SK-N-SH (cell line): ENCODE data around the gene SLC24A1. TPM values are rescaled to one million over a fixed set of nuclear protein-coding genes. Genes with fewer than 3 reads are reported as not detected.

ENCODE experiments used
- CTCF ChIA-PET: fragments of 300-600, 350-600 bp; formaldehyde crosslinking; extraction: SDS; loops from one replicate; lab custom pipeline; 2021; lab: Yijun Ruan, JAX
- POLR2A ChIA-PET: fragments of 350-600 bp; sonication (Branson Sonifier 250); formaldehyde crosslinking; extraction: SDS; loops from one replicate; lab custom pipeline; 2020; ENCODE audit warnings: antibody characterized with exemption, inconsistent platforms; lab: Yijun Ruan, JAX
- DNase-seq: peaks from one replicate; pipeline ENCODE4 v3.0.0; 2012
- H2AFZ ChIP-seq: fragments of 200-600 bp; sonication (generic); 2 replicates; pipeline ENCODE4 v1.8.1; 2016; ENCODE audit warnings: antibody characterized with exemption, mild to moderate bottlenecking, low read depth
- H3F3A ChIP-seq: fragments of 200-600 bp; sonication (generic); replicated peaks from 2 replicates; pipeline ENCODE3; 2016; ENCODE audit warnings: antibody characterized with exemption, mild to moderate bottlenecking; ENCODE audit not compliant: insufficient read depth
- H3K27ac ChIP-seq, 2 experiments: fragments of 200-500 bp in 1 of 2; fragments of 200-600 bp in 1 of 2; sonication (Bioruptor generic) in 1 of 2; sonication (generic), shearing (Covaris generic) in 1 of 2; 2 replicates each; pipeline versions ENCODE4 v1.5.1 to v1.6.1; 2014 to 2016; ENCODE audit warnings: low read depth in 2 of 2, inconsistent platforms in 1 of 2, low read length in 1 of 2, mild to moderate bottlenecking in 1 of 2, mixed read lengths in 1 of 2
- H3K27me3 ChIP-seq: fragments of 200-600 bp; sonication (generic), shearing (Covaris generic); 2 replicates; pipeline ENCODE4 v1.6.1; 2016; ENCODE audit warnings: mixed run types; ENCODE audit not compliant: insufficient read depth
- H3K36me3 ChIP-seq, 2 experiments: fragments of 200-500 bp in 1 of 2; fragments of 200-600 bp in 1 of 2; sonication (Bioruptor generic) in 1 of 2; sonication (generic) in 1 of 2; replicated peaks in 1 of 2; 2 replicates each; pipeline versions ENCODE3 to v1.5.1; 2014 to 2016; ENCODE audit warnings: low read length in 1 of 2, mild to moderate bottlenecking in 1 of 2; ENCODE audit not compliant: insufficient read depth in 2 of 2, control insufficient read depth in 1 of 2
- H3K4me1 ChIP-seq, 2 experiments: fragments of 200-500 bp in 1 of 2; fragments of 200-600 bp in 1 of 2; sonication (Bioruptor generic) in 1 of 2; sonication (generic), shearing (Covaris generic) in 1 of 2; 2 replicates each; pipeline versions ENCODE4 v1.5.1 to v1.6.1; 2014 to 2016; ENCODE audit warnings: low read depth in 1 of 2, low read length in 1 of 2, mixed run types in 1 of 2; ENCODE audit not compliant: insufficient read depth in 2 of 2, control insufficient read depth in 1 of 2
- H3K4me2 ChIP-seq: fragments of 200-600 bp; sonication (generic), shearing (Covaris generic); 2 replicates; pipeline ENCODE4 v1.6.1; 2017; ENCODE audit warnings: mixed run types
- H3K4me3 ChIP-seq, 2 experiments: fragments of 200-500 bp in 1 of 2; fragments of 200-600 bp in 1 of 2; sonication (Bioruptor generic) in 1 of 2; sonication (generic), shearing (Covaris generic) in 1 of 2; 2 replicates each; pipeline versions ENCODE4 v1.5.1 to v1.8.1; 2014 to 2016; ENCODE audit warnings: low read depth in 2 of 2, inconsistent platforms in 1 of 2, low read length in 1 of 2, mild to moderate bottlenecking in 1 of 2, mixed read lengths in 1 of 2, moderate library complexity in 1 of 2
- H3K79me2 ChIP-seq: fragments of 200-600 bp; sonication (generic); 2 replicates; pipeline ENCODE4 v1.8.1; 2017; ENCODE audit warnings: mild to moderate bottlenecking; ENCODE audit not compliant: insufficient read depth
- H3K9ac ChIP-seq: fragments of 200-600 bp; sonication (generic); 2 replicates; pipeline ENCODE4 v1.6.1; 2017; ENCODE audit warnings: mixed run types
- H3K9me2 ChIP-seq: fragments of 200-600 bp; sonication (generic); 2 replicates; pipeline ENCODE4 v1.6.1; 2017; ENCODE audit warnings: mixed run types
- H3K9me3 ChIP-seq: fragments of 200-600 bp; sonication (generic); 2 replicates; pipeline ENCODE4 v1.6.1; 2017; ENCODE audit warnings: mixed run types, mild to moderate bottlenecking, moderate library complexity
- H4K20me1 ChIP-seq: fragments of 200-600 bp; sonication (generic); 2 replicates; pipeline ENCODE4 v1.6.1; 2017; ENCODE audit warnings: mild to moderate bottlenecking, mixed run types; ENCODE audit not compliant: insufficient read depth
- FOSL2 ChIP-seq: IDR thresholded peaks from 2 replicates; pipeline ENCODE4 v1.4.0; 2012; ENCODE audit warnings: low read depth, mild to moderate bottlenecking, moderate library complexity, borderline replicate concordance
- FOXJ3 ChIP-seq: sonication (generic); formaldehyde crosslinking; IDR thresholded peaks from 2 replicates; pipeline ENCODE4 v1.5.1; 2020; ENCODE audit warnings: mild to moderate bottlenecking, missing genetic modification reagents
- GATA2 ChIP-seq: sonication (generic); formaldehyde crosslinking; IDR thresholded peaks from 2 replicates; pipeline ENCODE4 v1.5.0; 2020; ENCODE audit warnings: mild to moderate bottlenecking, missing genetic modification reagents
- JUND ChIP-seq: IDR thresholded peaks from 2 replicates; pipeline ENCODE4 v1.4.0; 2012
- NFIC ChIP-seq: IDR thresholded peaks from 2 replicates; pipeline ENCODE4 v1.4.0; 2012; ENCODE audit warnings: borderline replicate concordance
- POLR2AphosphoS5 ChIP-seq: IDR thresholded peaks from 2 replicates; pipeline ENCODE4 v1.6.1; 2012; ENCODE audit warnings: low read depth, low read length
- RAD21 ChIP-seq: IDR thresholded peaks from 2 replicates; pipeline ENCODE4 v1.6.1; 2012; ENCODE audit warnings: mild to moderate bottlenecking, low read length
- RFX5 ChIP-seq: IDR thresholded peaks from 2 replicates; pipeline ENCODE4 v1.6.1; 2012; ENCODE audit warnings: mild to moderate bottlenecking, improper control_type of control experiment, low read length
- SMC3 ChIP-seq: IDR thresholded peaks from 2 replicates; pipeline ENCODE4 v1.6.1; 2012; ENCODE audit warnings: low read depth, low read length, improper control_type of control experiment
- TAF1 ChIP-seq: IDR thresholded peaks from 2 replicates; pipeline ENCODE4 v1.6.1; 2012; ENCODE audit warnings: low read depth, mild to moderate bottlenecking, low read length, moderate library complexity, borderline replicate concordance
- TCF12 ChIP-seq: IDR thresholded peaks from 2 replicates; pipeline ENCODE4 v1.4.0; 2012
- TEAD4 ChIP-seq: IDR thresholded peaks from 2 replicates; pipeline ENCODE4 v1.4.0; 2012; ENCODE audit warnings: mild to moderate bottlenecking, borderline replicate concordance; ENCODE audit not compliant: insufficient read depth
- WGBS: methylation state at CpG from one replicate; pipeline ENCODE4 v1.1.6; 2017; ENCODE audit warnings: low lambda C conversion rate; 5-methylcytosine and 5-hydroxymethylcytosine counted together
- polyA plus RNA-seq, 3 experiments: library from polyadenylated mRNA; depleted of rRNA; stranded (reverse); fragments of >200 nt; gene quantifications; 2 replicates each; pipeline ENCODE4 v1.2.3, GENCODE V29; 2012
- TF ChIP-seq, protein P1 (sequence below): IDR thresholded peaks from 2 replicates; pipeline ENCODE4 v1.4.0; 2012; ENCODE audit warnings: low read depth
- TF ChIP-seq, protein P2 (sequence below): fragments of 150-350 bp; IDR thresholded peaks from 2 replicates; pipeline ENCODE4 v1.6.1; 2017; ENCODE audit warnings: antibody characterized with exemption, low read length, low read depth, borderline replicate concordance
- TF ChIP-seq, protein P3 (sequence below): IDR thresholded peaks from 2 replicates; pipeline ENCODE4; 2012
- TF ChIP-seq, protein P4 (sequence below): fragments of 200-600 bp; sonication (generic); IDR thresholded peaks from 2 replicates; pipeline ENCODE4 v1.6.1; 2017; ENCODE audit warnings: antibody characterized with exemption, mild to moderate bottlenecking, moderate library complexity
- TF ChIP-seq, protein P5 (sequence below): IDR thresholded peaks from 2 replicates; pipeline ENCODE4 v1.6.1; 2012; ENCODE audit warnings: mild to moderate bottlenecking, low read depth, low read length, moderate library complexity

The SLC24A1 gene
- polyA plus RNA-seq, 1 of the 3 experiments (the other 2 are of a cell fraction): 7.7 TPM

DNA sequence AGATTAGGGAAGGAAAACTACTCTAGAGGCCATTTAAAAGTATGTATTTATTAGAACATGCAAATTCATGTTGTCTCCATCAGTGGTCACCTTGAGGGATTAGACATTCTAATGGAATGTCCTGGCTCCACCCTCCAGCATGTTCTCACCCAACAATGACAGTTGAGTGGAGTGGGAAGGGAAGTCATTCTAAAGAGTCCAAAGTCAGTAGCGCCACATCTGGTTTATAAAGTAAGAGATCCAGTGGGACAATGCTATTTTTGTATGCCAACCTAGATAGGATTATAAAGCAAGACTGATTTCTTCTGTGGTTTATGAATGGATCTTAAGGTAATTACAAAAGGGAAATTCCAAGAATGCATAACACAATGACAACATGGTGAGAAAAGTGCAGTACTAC, 33.3 kb downstream of the SLC24A1 start (continued):
- TF ChIP-seq SMC3 (no peak), RFX5 (no peak), FOSL2 (no peak), TAF1 (no peak), FOXJ3 (CRISPR knock-in tag) (no peak)
- TF ChIP-seq, protein P1, sequence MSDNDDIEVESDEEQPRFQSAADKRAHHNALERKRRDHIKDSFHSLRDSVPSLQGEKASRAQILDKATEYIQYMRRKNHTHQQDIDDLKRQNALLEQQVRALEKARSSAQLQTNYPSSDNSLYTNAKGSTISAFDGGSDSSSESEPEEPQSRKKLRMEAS: no peak
- TF ChIP-seq, protein P2, sequence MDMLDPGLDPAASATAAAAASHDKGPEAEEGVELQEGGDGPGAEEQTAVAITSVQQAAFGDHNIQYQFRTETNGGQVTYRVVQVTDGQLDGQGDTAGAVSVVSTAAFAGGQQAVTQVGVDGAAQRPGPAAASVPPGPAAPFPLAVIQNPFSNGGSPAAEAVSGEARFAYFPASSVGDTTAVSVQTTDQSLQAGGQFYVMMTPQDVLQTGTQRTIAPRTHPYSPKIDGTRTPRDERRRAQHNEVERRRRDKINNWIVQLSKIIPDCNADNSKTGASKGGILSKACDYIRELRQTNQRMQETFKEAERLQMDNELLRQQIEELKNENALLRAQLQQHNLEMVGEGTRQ: no peak

DNA sequence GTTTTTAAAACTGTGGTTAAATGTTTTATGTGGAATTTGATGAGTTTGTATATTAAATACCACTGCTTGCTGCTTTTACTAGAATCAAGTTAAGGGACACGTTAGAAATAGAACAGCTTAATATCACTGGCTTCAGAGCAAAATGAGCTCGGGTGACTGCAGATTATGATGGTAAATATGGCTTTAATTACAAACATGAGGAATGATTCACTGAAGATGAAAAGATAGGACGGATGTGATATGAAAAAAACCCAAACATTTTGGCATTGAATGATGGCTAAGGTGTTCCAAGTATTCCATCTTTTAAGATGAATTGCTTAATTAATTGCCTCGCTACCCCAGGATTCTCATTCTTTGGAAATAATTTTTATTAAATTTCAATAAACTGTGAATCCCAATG, 33.7 kb downstream of the SLC24A1 start:
- H3K9me3 ChIP-seq: no peaks in the 10 kb centered on the region
- H3F3A ChIP-seq: peaks cover 15% of the 10 kb centered on the region
- CTCF ChIA-PET: interaction anchor here (1.0 kb wide), 1 partner anchor 16 kb away, joined by 3 read pairs; no protein-coding TSS in a partner anchor
- peak overlapping the region; percentile 31; the same call in 1 of the 2 replicates for H3K4me2 ChIP-seq
- peaks cover 10 to 11% of the 10 kb centered on the region in 2 experiments for H3K36me3 ChIP-seq
- no peaks in the 10 kb centered on the region for H3K79me2 ChIP-seq
- H3K4me3 ChIP-seq: no peak overlapping the region
- H3K27me3 ChIP-seq: no peaks in the 10 kb centered on the region
- WGBS: 39% methylated on average over 4 of the region's 4 CpGs
- no peaks in the 10 kb centered on the region for H4K20me1 ChIP-seq
- peak overlapping the region; percentile 44 to 51; a peak in 3 of 4 replicates for H3K27ac ChIP-seq
- TF ChIP-seq FOXJ3 (CRISPR knock-in tag) (no peak), TCF12 (peak; percentile 89), JUND (peak; percentile 58), NFIC (peak; percentile 39; the same call in 1 of the 2 replicates), FOSL2 (peak; percentile 23; the same call in 1 of the 2 replicates), GATA2 (CRISPR knock-in tag) (peak; percentile 20; the same call in 1 of the 2 replicates), RAD21 (no peak)
- TF ChIP-seq, protein P3, sequence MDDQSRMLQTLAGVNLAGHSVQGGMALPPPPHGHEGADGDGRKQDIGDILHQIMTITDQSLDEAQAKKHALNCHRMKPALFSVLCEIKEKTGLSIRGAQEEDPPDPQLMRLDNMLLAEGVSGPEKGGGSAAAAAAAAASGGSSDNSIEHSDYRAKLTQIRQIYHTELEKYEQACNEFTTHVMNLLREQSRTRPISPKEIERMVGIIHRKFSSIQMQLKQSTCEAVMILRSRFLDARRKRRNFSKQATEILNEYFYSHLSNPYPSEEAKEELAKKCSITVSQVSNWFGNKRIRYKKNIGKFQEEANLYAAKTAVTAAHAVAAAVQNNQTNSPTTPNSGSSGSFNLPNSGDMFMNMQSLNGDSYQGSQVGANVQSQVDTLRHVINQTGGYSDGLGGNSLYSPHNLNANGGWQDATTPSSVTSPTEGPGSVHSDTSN: peak; percentile 80
- H3K9ac ChIP-seq: no peak overlapping the region
- H2AFZ ChIP-seq: no peak overlapping the region
- POLR2A ChIA-PET: no interaction called here
- peak; percentile 54 for DNase-seq
- peaks cover 11 to 21% of the 10 kb centered on the region in 2 experiments for H3K4me1 ChIP-seq
- no peaks in the 10 kb centered on the region for H3K9me2 ChIP-seq

DNA sequence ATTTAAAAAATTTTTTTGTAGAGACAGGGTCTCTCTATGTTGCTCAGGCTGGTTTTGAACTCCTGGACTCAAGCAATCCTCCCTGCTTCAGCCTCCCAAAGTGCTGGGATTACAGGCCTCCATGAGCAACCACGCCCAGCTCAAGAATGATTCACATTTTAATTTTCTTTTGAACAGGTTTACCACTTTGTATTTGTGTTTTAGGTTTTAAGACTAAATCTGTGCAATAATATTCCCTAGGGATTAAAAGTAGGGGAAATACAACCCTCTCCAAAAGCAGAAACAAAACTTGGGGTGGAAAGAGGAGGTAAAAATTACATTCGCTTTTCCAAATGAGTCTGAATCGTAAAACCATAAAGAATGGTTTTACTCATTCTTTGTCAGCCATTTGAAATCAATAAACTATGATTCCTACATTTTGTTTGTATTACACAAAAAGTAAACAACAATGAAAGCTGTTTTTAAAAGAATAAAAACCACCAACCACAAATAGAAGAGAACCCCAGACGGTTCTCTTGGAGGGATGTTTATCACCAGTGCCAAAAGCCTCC, 37.8 kb downstream of the SLC24A1 start:
- Histone ChIP-seq H3K9ac (no peak overlapping the region), H3K27me3 (no peaks in the 10 kb centered on the region), H3K4me3 (no peak overlapping the region), H3K27ac (no peak overlapping the region), H2AFZ (no peak overlapping the region), H3F3A (peaks cover 18% of the 10 kb centered on the region), H3K36me3 (peaks cover 5 to 25% of the 10 kb centered on the region in 2 experiments), H3K4me2 (no peak overlapping the region), H4K20me1 (no peaks in the 10 kb centered on the region), H3K4me1 (peaks cover 11% of the 10 kb centered on the region in 2 experiments), H3K9me3 (no peaks in the 10 kb centered on the region), H3K79me2 (no peaks in the 10 kb centered on the region), H3K9me2 (no peaks in the 10 kb centered on the region)
- 91% methylated on average over 4 of the region's 4 CpGs for WGBS
- CTCF ChIA-PET: interaction anchor here (1.2 to 1.5 kb wide), 5 partner anchors 9 to 22 kb away, joined by 4 to 5 read pairs (median 4); no protein-coding TSS in a partner anchor
- DNase-seq: no peak
- POLR2A ChIA-PET: interaction anchor here (0.9 kb wide), 1 partner anchor 210 kb away, joined by 3 read pairs; the partner anchor contains the start of gene RAB11A
- TF ChIP-seq, protein P4, sequence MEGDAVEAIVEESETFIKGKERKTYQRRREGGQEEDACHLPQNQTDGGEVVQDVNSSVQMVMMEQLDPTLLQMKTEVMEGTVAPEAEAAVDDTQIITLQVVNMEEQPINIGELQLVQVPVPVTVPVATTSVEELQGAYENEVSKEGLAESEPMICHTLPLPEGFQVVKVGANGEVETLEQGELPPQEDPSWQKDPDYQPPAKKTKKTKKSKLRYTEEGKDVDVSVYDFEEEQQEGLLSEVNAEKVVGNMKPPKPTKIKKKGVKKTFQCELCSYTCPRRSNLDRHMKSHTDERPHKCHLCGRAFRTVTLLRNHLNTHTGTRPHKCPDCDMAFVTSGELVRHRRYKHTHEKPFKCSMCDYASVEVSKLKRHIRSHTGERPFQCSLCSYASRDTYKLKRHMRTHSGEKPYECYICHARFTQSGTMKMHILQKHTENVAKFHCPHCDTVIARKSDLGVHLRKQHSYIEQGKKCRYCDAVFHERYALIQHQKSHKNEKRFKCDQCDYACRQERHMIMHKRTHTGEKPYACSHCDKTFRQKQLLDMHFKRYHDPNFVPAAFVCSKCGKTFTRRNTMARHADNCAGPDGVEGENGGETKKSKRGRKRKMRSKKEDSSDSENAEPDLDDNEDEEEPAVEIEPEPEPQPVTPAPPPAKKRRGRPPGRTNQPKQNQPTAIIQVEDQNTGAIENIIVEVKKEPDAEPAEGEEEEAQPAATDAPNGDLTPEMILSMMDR: no peak
- TF ChIP-seq TCF12: no peak
- no peak for TF ChIP-seq POLR2AphosphoS5
- TF ChIP-seq TEAD4: no peak
- TF ChIP-seq, protein P1: no peak
- TF ChIP-seq, protein P5, sequence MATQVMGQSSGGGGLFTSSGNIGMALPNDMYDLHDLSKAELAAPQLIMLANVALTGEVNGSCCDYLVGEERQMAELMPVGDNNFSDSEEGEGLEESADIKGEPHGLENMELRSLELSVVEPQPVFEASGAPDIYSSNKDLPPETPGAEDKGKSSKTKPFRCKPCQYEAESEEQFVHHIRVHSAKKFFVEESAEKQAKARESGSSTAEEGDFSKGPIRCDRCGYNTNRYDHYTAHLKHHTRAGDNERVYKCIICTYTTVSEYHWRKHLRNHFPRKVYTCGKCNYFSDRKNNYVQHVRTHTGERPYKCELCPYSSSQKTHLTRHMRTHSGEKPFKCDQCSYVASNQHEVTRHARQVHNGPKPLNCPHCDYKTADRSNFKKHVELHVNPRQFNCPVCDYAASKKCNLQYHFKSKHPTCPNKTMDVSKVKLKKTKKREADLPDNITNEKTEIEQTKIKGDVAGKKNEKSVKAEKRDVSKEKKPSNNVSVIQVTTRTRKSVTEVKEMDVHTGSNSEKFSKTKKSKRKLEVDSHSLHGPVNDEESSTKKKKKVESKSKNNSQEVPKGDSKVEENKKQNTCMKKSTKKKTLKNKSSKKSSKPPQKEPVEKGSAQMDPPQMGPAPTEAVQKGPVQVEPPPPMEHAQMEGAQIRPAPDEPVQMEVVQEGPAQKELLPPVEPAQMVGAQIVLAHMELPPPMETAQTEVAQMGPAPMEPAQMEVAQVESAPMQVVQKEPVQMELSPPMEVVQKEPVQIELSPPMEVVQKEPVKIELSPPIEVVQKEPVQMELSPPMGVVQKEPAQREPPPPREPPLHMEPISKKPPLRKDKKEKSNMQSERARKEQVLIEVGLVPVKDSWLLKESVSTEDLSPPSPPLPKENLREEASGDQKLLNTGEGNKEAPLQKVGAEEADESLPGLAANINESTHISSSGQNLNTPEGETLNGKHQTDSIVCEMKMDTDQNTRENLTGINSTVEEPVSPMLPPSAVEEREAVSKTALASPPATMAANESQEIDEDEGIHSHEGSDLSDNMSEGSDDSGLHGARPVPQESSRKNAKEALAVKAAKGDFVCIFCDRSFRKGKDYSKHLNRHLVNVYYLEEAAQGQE: no peak
